Stimulated activated CD8-positive, alpha-beta memory T cell treated with anti-CD3 and anti-CD28 coated beads, Interleukin-12 subunit alpha, Interleukin-12 subunit beta, amount 100 ng/mL, for 24 hours (primary cell): Measurements from ENCODE around the gene FURIN.
"Not testable (repeated sequence)": the region's sequence is repeated elsewhere in the genome, so short reads cannot be mapped to it uniquely, and the experiment has no call there.

Experiments used
- DNase-seq: peaks from one replicate; pipeline ENCODE4 v3.0.0-alpha.2; 2020; ENCODE audit errors: extremely low read depth

FURIN gene

DNA sequence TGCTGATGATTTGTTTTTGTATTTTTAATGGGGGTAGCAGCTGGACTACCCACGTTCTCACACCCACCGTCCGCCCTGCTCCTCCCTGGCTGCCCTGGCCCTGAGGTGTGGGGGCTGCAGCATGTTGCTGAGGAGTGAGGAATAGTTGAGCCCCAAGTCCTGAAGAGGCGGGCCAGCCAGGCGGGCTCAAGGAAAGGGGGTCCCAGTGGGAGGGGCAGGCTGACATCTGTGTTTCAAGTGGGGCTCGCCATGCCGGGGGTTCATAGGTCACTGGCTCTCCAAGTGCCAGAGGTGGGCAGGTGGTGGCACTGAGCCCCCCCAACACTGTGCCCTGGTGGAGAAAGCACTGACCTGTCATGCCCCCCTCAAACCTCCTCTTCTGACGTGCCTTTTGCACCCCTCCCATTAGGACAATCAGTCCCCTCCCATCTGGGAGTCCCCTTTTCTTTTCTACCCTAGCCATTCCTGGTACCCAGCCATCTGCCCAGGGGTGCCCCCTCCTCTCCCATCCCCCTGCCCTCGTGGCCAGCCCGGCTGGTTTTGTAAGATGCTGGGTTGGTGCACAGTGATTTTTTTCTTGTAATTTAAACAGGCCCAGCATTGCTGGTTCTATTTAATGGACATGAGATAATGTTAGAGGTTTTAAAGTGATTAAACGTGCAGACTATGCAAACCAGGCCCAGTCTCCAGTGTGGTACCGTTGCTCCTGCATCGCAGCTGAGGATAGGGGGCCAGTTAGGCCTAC, 14.6 kb downstream of the FURIN start:
- DNase-seq: no peak

DNA sequence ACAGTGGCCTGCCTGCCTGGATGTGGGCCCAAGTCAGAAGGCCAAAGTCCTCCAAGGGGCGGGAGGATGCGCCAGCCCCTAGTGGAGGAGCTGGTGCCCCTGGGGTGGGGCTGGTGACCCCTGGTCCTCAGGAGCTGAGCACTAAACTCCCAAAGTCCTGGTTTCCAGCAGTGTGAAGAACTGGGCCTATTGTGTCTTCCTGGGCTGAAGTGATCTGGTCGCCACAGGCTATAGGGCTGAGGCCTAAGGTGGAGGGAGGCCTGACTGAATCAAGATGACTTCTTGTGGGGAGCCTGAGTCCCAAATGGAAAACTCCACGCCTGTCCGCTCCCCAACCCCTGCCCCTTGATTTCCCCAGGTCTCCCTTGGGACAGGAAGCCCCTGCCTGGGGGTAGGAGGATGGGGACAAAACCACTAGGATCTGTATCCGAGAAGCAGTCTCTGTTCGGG, 15.2 kb downstream of the FURIN start:
- DNase-seq: no peak

DNA sequence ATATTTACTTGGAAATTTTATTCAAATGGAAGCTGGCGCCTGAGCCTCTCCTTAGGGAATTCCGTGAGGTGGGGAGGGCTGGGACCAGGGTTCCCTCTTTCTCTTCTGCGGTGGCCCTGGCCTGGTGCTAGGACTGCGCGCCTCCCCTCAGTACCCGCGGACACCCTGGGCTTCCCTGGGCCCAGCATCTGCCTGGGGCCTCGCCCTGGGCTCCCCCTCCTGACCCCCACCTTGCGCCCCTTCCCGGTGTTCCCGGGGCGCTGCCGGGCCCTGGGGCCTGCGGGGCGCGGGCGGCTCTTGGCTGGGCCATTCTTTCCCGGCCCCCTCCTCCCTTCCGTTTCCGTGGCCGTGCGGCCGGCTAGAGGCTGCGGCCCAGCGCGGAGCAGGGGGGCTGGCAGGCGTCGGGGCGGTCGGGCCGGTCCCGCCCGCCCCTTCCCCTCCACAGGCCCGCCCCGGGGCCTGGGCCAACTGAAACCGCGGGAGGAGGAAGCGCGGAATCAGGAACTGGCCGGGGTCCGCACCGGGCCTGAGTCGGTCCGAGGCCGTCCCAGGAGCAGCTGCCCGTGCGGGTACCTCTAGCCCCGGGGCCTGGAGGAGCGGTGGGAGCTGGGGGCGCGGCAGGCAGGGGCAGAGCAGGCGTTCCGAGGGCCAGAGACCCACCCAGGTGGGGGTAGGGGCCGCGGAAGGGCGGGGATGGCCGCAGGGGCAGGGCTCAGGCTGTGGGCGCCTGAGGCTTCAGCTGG, 15.8 kb downstream of the FURIN start, which contains the start of gene FES:
Gene FES, plus strand, starts transcription at position 529 of the 743 bp plus-strand sequence. CDS start 542 bp downstream, outside the sequence.
- no peak for DNase-seq

DNA sequence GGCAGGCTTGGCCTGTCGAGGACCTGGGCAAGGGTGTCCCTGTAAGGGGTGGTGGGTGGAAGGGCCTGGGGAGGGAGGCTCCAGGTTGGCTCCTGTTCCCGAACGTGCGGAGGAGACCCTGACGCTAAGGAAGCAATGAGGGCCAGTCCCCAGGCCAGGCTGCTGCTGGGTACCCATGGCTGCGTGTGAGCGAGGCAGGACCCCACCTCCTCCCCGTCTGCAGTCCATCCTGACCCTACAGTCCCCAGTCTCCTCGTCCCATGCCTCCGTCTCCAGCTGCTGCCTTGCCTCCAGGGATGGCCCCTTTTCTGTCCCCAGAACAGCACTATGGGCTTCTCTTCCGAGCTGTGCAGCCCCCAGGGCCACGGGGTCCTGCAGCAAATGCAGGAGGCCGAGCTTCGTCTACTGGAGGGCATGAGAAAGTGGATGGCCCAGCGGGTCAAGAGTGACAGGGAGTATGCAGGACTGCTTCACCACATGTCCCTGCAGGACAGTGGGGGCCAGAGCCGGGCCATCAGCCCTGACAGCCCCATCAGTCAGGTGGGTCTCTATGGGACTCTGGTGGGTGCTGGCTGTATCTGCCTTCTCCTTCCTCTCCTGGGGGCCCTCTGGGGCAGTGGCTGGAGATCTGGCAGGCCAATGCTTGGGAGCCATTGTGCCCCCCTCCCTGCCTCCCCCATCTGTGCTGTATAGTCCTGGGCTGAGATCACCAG, 16.5 kb downstream of the FURIN start:
- no peak for DNase-seq

DNA sequence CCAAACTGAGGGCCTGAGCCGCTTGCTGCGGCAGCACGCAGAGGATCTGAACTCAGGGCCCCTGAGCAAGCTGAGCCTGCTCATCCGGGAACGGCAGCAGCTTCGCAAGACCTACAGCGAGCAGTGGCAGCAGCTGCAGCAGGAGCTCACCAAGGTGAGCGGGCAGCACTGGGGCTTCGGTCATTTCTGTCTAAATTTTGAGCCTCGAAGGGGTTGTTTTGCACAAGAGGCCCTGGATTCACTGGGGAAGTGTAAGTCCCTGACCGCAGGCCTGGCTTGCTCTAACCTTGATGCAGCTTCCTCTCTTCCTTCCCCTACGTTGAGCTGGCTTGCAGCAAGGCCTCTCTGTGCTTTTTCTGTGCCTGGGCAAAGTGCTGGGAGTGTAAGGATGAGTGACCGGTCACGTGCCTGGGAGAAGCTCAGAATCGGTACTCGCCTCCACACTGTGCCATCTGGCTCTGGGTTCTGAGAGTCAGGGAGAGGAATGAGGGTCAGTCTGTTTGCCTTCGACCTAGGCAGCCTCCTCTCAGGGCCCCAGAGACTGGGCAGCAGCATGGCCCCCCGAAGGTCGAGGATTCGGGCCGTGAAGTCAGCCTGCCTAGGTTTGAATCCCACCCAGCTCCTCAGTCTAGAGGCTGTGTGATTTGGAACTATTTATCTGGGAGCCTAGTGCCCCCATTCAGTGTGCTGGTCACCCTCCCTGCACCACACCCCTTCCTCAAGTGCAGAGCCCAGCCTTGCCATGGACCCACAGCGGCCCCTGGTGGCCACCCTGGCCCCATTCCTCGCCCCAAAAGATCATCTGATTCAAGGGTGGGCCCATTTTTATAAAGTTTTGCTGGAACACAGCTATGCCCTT, 17.3 kb downstream of the FURIN start:
- DNase-seq: no peak

DNA sequence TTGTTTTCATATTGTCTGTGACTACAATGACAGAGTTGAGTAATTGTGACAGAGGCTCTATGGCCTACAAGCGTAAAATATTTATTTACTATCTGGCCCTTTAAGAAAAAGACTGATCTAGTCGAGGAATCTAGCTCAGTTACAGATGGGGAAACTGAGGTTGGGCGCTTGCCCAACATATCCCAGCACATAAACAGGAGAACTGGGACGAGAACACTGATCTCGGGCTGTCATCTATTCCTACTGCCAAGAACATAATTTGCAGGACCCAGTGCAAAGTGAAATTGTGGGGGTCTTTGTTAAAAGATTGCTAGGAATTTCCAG, 17.9 kb downstream of the FURIN start:
- no peak for DNase-seq

DNA sequence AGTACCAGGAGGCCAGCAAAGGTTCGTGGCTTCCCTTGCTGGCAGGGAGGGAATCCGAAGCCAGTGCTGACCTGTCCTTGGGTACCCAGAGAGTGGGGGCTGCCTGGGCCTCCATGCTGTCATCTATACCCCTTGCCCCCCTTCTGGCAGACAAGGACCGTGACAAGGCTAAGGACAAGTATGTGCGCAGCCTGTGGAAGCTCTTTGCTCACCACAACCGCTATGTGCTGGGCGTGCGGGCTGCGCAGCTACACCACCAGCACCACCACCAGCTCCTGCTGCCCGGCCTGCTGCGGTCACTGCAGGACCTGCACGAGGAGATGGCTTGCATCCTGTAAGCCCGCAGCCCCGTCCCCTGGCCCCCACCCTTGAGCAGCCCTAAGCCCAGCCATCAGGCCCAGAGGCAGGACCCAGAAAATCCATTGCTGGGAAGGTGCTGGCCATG, 18.7 kb downstream of the FURIN start:
- no peak for DNase-seq

DNA sequence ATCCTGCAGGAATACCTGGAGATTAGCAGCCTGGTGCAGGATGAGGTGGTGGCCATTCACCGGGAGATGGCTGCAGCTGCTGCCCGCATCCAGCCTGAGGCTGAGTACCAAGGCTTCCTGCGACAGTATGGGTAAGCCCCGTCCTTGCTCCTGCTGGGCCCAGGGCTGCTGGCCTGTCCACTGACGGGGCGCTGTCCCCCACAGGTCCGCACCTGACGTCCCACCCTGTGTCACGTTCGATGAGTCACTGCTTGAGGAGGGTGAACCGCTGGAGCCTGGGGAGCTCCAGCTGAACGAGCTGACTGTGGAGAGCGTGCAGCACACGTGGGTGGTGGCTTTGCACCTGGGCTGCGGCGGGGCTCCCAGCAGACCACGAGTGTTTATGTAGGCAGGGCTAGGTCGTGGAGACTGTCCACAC, 20.9 kb downstream of the FURIN start:
- no peak for DNase-seq

DNA sequence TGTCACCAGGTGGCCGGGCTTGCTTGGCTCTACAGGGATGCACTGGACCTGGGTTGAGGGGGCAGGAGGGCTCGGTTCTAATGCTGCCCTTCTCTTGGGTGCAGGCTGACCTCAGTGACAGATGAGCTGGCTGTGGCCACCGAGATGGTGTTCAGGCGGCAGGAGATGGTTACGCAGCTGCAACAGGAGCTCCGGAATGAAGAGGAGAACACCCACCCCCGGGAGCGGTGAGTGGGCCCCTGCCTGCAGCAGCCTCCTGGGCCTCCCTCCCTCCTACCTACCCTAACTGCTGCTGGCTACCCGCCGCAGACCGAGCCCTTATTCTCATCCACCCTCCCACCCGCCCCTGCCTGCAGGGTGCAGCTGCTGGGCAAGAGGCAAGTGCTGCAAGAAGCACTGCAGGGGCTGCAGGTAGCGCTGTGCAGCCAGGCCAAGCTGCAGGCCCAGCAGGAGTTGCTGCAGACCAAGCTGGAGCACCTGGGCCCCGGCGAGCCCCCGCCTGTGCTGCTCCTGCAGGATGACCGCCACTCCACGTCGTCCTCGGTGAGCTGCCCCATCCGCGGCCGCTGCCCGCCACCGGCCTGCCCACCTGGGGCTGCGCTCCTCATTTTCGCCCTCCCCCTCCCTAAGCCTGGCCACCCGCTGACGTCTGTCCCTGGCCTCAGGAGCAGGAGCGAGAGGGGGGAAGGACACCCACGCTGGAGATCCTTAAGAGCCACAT, 21.5 kb downstream of the FURIN start:
- no peak for DNase-seq

DNA sequence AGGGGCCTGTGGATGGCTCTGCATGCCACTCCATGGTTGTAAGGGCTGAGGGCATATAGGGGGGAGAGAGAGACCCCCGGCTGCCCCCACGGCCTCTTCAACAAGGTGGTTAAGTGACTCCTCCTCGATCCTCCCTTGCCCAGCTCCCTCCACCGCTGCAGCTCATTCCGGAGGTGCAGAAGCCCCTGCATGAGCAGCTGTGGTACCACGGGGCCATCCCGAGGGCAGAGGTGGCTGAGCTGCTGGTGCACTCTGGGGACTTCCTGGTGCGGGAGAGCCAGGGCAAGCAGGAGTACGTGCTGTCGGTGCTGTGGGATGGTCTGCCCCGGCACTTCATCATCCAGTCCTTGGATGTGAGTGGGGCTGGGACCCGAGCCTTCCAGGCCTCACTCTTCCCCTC, 22.5 kb downstream of the FURIN start:
- no peak for DNase-seq

DNA sequence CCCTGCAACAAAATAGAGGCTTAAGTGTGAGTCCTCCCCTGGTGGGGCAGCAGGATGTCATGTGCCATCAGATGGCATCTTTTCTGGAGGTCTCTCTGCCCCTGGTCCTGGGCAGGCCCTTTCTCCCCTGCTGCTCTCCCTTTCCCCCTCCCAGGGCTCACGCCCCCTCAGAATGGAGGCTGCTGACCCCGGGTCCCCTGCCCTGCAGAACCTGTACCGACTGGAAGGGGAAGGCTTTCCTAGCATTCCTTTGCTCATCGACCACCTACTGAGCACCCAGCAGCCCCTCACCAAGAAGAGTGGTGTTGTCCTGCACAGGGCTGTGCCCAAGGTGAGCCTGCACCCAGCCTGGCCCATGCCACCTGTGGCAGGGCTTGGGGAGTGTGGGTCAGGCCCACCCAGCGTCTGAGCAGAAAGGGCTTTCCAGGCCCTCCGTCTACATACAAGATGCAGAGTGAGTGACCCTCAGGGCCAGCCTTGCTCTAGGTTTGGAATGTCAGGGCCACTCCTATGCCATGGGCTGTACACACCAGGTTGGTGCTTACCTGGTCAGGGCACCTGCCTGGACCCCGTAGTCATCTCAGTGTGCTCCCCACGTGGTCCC, 23.1 kb downstream of the FURIN start:
- DNase-seq: no peak

DNA sequence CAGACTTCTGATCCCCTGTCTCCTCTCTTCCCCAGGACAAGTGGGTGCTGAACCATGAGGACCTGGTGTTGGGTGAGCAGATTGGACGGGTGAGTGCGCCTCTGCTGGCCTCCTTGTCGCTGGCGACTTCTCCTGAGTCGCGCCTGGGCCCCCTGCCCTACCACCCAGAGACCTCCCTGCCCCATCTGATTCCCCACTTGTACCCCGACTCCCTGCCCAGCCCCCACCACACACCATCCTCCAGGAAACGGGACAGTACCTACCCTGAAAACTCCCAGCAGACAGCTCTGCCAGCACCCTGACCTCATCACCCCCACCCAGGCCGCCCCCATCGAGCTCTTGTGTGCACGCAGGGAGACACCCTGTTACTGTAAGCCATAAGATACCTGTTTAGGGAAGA, 23.6 kb downstream of the FURIN start:
- no peak for DNase-seq

DNA sequence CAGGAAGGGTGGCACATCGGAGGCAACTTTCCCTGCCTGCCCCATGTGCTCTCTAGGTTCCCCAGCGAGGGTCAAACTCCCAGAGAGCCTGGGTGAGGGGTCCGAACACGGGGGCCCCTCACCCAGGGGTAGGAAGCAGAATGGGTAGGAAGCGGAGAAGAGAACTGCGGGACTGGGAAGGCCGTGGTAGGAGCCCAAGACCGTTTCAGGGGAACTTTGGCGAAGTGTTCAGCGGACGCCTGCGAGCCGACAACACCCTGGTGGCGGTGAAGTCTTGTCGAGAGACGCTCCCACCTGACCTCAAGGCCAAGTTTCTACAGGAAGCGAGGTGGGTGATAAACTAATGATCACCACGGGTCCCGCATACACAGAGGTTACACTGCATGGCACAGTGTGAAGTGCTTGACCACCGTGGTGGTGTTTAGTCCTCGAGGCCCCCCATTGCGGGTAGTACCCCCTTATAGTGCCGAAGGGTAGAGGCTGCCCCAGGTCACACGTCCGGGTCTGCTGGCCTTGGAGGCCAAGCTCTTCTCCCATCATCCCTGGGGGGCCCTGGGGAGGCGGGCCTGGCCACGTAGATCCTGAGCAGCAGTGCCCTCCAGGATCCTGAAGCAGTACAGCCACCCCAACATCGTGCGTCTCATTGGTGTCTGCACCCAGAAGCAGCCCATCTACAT, 24.2 kb downstream of the FURIN start:
- DNase-seq: no peak

DNA sequence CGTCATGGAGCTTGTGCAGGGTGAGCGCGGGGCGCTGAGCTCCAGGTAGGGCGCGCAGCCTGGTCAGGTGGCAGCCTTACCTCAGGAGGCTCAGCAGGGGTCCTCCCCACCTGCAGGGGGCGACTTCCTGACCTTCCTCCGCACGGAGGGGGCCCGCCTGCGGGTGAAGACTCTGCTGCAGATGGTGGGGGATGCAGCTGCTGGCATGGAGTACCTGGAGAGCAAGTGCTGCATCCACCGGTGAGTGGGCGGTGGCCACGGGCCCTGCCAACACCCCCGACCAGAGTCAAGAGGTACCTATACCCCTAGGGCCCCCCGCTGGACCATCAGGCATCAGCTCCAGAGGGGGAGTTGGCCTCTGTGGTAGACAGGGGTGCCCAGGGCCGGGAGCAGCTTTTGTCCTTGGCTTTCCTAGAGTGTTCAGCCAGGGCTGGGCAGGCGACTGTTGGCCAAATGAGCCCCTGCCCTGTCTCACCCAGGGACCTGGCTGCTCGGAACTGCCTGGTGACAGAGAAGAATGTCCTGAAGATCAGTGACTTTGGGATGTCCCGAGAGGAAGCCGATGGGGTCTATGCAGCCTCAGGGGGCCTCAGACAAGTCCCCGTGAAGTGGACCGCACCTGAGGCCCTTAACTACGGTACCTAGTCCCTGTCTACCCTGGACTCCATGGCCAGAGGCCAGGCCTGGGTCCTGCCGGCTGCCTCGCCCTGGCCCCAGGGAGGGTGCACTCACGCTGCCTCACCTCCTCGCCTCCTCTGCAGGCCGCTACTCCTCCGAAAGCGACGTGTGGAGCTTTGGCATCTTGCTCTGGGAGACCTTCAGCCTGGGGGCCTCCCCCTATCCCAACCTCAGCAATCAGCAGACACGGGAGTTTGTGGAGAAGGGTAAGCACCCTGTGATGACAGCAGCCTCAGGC, 25.0 kb downstream of the FURIN start:
- DNase-seq: no peak

DNA sequence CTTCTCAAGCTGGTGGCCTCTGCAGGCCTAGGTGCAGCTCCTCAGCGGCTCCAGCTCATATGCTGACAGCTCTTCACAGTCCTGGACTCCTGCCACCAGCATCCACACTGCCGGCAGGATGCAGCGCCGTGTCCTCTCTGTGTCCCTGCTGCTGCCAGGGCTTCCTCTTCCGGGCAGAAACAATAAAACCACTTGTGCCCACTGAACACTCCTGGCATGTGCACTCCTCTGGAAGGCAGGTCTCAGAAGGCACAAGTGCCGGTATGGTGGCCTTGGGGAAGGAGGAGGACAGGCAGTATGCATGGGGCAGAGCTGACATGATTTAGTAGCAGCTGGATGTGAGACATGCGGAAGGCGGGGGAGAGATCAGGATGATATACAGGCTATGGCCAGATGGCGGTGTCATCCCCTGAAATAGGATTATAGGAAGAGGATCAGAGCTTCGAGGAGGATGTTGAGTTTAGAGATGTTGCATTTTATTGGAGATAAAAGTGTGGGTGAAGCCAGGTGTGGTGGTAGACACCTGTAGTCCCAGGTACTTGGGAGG, 27.3 kb downstream of the FURIN start:
- DNase-seq: no peak

DNA sequence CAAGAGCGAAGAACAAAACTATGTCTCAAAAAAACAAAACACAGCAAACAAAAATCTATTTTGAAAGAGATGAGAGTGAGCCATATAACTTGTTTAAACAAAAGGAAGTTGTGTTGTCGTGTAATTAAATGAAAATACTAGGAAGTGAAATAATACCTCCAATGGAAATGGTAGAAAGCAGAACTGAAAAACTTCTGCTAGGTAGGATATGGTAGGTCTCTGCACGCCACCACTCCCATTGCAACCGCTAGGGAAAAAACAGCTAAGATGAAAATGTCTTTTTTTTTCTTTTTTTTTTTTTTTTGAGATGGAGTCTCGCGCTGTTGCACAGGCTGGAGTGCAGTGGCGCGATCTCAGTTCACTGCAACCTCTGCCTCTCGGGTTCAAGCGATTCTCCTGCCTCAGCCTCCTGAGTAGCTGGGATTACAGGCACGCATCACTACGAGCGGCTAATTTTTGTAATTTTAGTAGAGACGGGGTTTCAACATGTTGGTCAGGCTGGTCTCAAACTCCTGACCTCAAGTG, 28.8 kb downstream of the FURIN start:
- not testable (repeated sequence) for DNase-seq

DNA sequence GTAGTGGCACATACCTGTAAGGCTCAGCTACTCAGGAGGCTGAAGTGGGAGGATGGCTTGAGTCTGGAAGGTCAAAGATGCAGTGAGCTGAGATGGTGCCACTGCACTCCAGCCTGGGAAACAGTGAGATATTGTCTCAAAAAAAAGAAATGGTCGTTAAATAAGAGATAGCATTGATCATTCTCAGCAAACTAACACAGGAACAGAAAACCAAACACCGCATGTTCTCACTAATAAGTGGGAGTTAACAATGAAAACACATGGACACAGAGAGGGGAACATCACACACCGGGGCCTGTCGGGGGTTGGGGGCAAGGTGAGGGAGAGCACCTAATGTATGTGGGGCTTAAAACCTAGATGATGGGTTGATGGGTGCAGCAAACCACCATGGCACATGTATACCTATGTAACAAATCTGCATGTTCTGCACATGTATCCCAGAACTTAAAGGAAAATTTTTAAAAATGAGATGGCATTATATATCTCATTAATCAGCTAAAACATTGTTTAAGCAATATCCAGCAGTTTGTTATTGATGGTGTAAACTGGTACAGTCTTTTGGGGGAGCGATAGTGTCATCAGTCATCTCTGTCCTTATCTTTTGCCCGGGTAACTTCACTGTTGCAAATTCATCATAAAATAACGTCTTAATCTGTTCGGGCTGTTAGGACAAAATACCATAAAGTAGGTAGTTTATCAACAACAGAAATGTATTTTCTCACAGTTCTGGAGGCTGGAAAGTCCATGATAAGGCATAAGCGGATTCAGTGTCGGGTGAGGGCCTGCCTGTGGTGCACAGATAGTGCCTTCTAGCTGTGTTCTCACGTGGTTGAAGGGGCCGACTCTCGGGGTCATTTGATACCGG, 33.0 kb downstream of the FURIN start:
- DNase-seq: no peak
